Neutrophil (primary cell): Measurements from ENCODE around the gene RCL1.

Experiments used
- H3K27ac ChIP-seq: fragments of 200-600 bp; sonication (generic); 2 replicates; pipeline ENCODE4 v1.5.1; 2016; ENCODE audit warnings: mild to moderate bottlenecking, moderate library complexity
- H3K27me3 ChIP-seq: fragments of 200-600 bp; sonication (generic); 2 replicates; pipeline ENCODE4 v1.6.0; 2016; ENCODE audit warnings: mild to moderate bottlenecking
- H3K36me3 ChIP-seq: fragments of 200-600 bp; sonication (generic); 2 replicates; pipeline ENCODE4 v1.5.1; 2017
- H3K4me1 ChIP-seq, 2 experiments: fragments of 200-600 bp in 1 of 2; sonication (generic) in 1 of 2; 1 replicate in 1 of 2; 2 replicates in 1 of 2; pipeline versions ENCODE4 v1.5.1 to v1.6.1; 2013 to 2016; ENCODE audit warnings: low read depth in 1 of 2, low read length in 1 of 2, mild to moderate bottlenecking in 1 of 2, moderate library complexity in 1 of 2; ENCODE audit not compliant: control insufficient read depth in 1 of 2, insufficient read depth in 1 of 2
- H3K4me3 ChIP-seq, 2 experiments: fragments of 200-600 bp in 1 of 2; sonication (generic) in 1 of 2; 1 replicate in 1 of 2; 2 replicates in 1 of 2; pipeline ENCODE4 v1.5.1; 2013 to 2016; ENCODE audit warnings: low read depth in 1 of 2, low read length in 1 of 2, mild to moderate bottlenecking in 1 of 2, moderate library complexity in 1 of 2
- H3K9me3 ChIP-seq: fragments of 200-600 bp; sonication (generic); 2 replicates; pipeline ENCODE4 v1.5.1; 2016
- TF ChIP-seq, protein P1 (sequence below): fragments of 200-600 bp; sonication (generic); IDR thresholded peaks from 2 replicates; pipeline ENCODE4 v1.5.1; 2016; ENCODE audit warnings: antibody characterized with exemption

Gene RCL1

DNA sequence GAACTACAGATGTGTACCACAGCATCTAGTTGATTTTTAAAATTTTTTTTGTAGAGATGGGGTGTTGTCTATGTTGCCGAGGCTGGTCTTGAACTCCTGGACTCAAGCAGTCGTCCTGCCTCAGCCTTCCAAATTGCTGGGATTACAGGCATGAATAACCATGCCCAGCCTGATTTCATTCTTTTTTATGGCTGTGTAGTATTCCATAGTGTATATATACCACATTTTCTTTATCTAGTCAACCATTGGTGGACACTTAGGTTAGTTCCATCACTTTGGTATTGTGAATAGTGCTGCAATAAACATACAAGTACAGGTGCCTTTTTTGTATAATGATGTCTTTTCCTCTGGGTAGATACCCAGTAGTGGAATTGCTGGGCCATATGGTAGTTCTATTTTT, 3.8 kb downstream of the RCL1 start:
- peaks cover 40 to 52% of the 10 kb centered on the region in 2 experiments for H3K4me1 ChIP-seq
- H3K9me3 ChIP-seq: no peaks in the 10 kb centered on the region
- H3K36me3 ChIP-seq: no peaks in the 10 kb centered on the region
- no peak overlapping the region for H3K4me3 ChIP-seq
- H3K27me3 ChIP-seq: peaks cover 5% of the 10 kb centered on the region
- TF ChIP-seq, protein P1, sequence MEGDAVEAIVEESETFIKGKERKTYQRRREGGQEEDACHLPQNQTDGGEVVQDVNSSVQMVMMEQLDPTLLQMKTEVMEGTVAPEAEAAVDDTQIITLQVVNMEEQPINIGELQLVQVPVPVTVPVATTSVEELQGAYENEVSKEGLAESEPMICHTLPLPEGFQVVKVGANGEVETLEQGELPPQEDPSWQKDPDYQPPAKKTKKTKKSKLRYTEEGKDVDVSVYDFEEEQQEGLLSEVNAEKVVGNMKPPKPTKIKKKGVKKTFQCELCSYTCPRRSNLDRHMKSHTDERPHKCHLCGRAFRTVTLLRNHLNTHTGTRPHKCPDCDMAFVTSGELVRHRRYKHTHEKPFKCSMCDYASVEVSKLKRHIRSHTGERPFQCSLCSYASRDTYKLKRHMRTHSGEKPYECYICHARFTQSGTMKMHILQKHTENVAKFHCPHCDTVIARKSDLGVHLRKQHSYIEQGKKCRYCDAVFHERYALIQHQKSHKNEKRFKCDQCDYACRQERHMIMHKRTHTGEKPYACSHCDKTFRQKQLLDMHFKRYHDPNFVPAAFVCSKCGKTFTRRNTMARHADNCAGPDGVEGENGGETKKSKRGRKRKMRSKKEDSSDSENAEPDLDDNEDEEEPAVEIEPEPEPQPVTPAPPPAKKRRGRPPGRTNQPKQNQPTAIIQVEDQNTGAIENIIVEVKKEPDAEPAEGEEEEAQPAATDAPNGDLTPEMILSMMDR: no peak
- H3K27ac ChIP-seq: no peak overlapping the region

DNA sequence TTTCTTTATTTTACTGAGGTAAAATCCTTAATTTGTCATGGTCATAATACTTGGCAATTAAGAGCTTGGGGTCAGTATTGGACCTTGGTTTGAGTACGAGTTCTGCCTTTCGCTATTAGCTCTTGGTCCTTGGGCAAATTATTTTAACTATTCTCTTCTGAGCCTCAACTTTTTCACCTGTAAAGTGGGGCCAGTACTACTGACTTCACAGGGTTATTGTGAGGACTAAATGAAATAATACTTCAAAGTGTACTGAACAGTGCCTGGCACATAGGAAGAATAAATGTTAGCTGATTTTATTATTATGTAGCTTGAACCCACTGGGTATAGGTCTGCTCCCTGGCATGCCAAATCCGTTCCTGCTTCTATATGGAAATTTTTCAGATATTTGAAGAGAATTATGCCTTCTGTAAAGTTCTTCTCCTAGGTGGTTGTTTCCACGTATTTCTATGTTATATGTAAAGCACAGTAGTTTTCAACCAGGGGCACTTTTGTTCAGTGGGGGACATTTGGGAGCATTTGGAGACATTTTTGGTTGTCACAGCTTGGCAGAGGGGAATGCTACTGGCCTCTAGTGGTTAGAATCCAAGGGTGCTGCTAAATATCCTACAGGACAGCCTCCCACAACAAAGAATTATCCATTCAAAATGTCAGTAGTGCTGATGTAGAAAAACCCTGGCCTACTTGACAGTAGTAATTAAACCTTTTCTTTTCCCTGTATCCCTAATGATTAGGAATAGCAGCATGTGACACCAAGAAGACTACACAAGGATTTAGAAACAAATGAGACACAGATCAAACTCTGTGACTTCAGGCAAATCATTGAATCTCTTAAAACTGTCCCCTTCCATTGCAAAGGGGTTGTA, 4.5 kb downstream of the RCL1 start:
- peaks cover 35 to 45% of the 10 kb centered on the region in 2 experiments for H3K4me1 ChIP-seq
- H3K27ac ChIP-seq: peak overlapping the region; percentile 66
- no peaks in the 10 kb centered on the region for H3K27me3 ChIP-seq
- no peaks in the 10 kb centered on the region for H3K36me3 ChIP-seq
- H3K4me3 ChIP-seq: peak overlapping the region in 1 of 2 experiments; percentile 19
- TF ChIP-seq, protein P1: peak; percentile 41
- H3K9me3 ChIP-seq: no peaks in the 10 kb centered on the region

DNA sequence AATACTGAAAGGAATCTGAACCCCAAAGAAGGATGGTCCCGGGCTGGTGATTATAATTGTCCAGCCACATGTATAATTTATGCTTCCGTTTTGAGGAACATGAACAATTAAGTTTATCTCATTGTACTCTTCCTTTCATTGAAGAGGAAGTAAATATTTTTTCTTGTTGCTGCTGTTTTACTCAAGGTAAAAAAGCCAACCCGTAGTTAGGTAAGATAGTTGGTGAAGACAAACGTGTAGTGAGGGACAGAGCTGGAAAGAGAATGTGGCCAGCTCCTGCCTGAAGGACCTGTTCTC, 5.1 kb downstream of the RCL1 start:
- no peaks in the 10 kb centered on the region for H3K27me3 ChIP-seq
- TF ChIP-seq, protein P1: no peak

DNA sequence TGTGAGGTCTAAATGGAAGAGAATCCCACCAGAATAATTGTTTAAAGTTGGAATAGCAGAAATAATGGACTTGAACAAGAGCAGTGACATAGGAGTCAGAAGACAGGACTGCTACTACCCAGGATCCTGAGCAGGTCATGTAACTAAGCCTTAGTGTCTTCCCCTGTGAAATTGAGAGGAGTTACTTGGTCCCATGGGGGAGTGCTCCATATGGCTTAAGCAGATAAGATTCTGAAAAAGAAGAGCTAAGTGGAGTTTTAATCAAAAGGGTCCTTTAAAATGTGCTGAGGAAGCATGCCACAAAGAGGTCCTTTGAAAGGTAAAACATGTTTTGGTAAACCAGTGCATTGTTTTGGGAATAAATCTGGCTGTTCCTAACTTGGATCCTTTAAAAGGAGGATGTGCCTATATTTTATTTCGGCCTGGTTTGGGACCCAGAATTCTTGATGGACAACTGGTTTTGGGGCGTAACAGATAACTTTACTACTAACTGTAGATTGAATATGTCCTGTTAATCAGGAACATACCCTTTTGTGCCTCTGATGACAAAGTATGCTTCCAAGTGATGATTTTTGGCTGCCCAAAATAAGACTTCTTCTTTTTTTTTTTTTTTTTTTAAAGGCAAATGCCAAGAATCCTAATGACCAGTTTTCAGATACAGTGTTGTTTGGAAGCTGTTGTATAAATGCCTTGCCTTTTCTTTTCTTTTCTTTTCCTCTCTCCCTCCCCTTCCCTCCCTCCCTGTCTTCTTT, 5.7 kb downstream of the RCL1 start:
- peaks cover 28 to 37% of the 10 kb centered on the region in 2 experiments for H3K4me1 ChIP-seq
- H3K4me3 ChIP-seq: peak overlapping the region in 1 of 2 experiments; percentile 19
- H3K27ac ChIP-seq: peak overlapping the region; percentile 66
- TF ChIP-seq, protein P1: no peak
- no peaks in the 10 kb centered on the region for H3K36me3 ChIP-seq
- no peaks in the 10 kb centered on the region for H3K9me3 ChIP-seq
- H3K27me3 ChIP-seq: no peaks in the 10 kb centered on the region

More for the DNA sequence above, 5.1 kb downstream of the RCL1 start:
- Histone ChIP-seq H3K36me3 (no peaks in the 10 kb centered on the region), H3K4me1 (peaks cover 33 to 43% of the 10 kb centered on the region in 2 experiments), H3K4me3 (peak overlapping the region in 1 of 2 experiments; percentile 19), H3K27ac (peak overlapping the region; percentile 66), H3K9me3 (no peaks in the 10 kb centered on the region)

DNA sequence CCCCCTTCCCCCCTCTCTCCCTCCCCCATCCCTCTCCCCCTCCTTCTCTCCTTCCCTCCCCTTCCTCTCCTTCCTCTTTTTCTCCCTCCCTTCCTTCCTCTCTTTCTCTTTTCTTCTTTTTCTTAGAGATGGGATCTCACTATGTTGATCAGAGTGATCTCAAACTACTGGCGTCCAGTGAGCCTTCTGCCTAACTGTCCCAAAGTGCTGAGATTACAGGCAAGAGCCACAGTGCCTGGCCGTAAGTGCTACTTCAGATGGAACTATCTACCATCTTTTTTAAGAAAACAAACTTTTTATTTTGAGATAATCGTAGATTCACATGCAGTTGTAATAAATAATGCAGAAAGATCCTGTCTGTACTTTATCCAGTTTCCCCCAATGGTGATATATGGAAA, 6.3 kb downstream of the RCL1 start:
- H3K4me1 ChIP-seq: peaks cover 22 to 31% of the 10 kb centered on the region in 2 experiments
- H3K27ac ChIP-seq: peak overlapping the region; percentile 39
- no peaks in the 10 kb centered on the region for H3K36me3 ChIP-seq
- TF ChIP-seq, protein P1: no peak
- H3K4me3 ChIP-seq: no peak overlapping the region
- H3K27me3 ChIP-seq: no peaks in the 10 kb centered on the region
- H3K9me3 ChIP-seq: no peaks in the 10 kb centered on the region
